Activated CD4-positive, CD25-positive, alpha-beta regulatory T cell treated with anti-CD3 and anti-CD28 coated beads, Interleukin-2, amount 50 U/mL, for 24 hours (primary cell): ENCODE results near the gene CDYL2.
"Not testable (repeated sequence)": the region's sequence is repeated elsewhere in the genome, so short reads cannot be mapped to it uniquely, and the experiment has no call there.

Experiments
- ATAC-seq, 2 donors: fragments of 150-1000 bp; cut with Tn5 transposase; one replicate each; pipeline ENCODE4 v1.10.0; 2021; ENCODE audit warnings: mild to moderate bottlenecking in 1 of 2, moderate library complexity in 1 of 2

The CDYL2 gene

DNA sequence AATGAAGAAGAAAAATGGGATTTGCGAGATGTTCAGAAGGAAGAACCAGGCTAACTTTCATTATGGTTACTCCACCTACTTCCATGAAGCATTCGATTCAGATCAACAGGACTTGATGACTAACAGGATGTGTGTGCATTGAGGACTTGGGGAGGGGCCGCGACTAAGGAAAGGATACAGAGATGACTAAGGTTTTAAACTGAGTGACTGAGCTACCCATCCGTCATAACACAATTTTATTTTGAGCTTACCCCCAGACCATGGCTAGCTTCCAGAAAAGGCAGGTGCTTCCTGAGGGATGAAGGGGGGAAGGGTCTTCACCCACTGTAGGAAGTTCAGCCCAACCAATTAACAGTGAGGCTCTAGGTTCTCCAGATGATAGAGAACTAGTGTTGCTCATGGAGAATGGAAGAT, 2.5 kb upstream of the CDYL2 start:
- peak; percentile 73 to 79 for ATAC-seq

DNA sequence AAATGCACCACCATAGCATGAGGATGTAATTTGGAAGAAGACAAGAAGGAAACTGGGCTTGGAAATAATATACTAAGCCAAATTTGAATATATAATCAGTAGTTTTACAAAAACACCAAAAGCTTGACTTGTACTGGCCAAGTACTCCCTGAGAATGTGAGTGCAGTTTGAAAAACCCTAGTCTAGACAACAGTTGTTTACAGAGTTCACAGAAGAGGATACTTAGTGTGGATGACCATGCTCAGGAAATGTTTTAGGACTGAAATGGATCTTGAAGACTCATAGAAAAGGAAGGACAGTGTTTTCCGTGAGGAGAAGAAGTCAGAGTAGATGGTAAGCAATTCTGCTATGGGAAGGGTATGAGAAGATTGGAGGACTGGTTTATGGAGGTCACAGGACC, 1.9 kb upstream of the CDYL2 start:
- no peak for ATAC-seq

DNA sequence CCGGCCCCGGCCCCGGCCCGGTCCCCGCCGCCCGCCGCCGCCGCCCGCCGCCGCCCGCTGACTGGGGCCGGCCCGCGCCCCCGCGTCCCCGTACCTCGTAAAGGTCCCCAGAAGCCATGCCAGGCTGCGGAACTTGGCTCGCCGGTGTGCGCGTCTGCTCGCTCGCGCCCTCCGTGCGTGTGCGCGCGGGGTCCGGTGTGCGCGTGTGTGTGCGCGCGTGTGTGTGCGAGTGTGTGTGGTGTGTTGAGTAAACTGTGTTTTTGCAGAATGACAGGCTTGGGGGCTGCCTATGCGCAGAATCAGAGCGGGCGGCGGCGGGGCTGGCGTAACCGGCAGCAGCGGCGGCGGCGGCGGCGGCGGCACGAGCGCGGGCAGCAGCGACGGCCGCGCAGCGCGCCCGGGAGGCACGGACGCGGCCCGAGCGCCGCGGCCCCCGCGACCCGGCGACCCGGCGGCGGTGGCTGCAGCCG, 307 bp downstream of the CDYL2 start:
- ATAC-seq = peak; percentile 62 to 65

DNA sequence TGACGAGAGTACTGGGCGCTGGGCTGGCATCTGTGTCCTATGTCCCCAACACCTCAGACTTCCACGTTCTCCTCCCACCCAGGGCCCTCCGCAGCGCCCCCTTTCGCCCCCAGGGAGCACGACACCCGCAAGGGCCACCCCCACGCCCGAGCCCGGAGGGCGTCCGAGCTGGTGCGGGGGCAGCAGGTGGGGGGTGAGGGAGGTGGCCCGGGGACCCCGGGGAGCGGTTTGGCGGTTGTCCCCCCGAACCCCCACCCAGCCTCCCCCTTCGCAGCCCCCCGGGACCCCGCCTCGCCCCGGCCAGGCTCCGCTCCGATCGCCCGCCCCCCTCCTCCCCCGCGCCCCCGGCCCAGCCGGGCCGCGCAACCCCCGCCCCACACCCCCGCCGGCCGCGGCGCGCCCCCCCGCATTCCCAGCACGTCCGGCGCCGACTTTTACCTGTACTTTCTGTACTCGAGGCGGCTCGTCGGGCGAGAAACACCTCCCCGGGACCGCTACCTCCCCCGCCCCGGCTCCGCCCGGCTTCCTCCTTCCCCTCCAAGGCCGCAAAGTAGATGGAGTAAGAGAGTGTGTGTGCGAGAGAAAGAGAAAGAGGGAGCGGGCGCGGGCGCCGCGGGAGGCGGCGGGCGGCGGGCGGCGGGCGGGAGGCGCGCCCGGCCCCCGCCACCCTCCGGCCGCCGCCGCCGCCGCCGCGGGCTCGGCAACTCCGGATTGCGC, 901 bp downstream of the CDYL2 start:
- ATAC-seq = peak; percentile 15 to 19

DNA sequence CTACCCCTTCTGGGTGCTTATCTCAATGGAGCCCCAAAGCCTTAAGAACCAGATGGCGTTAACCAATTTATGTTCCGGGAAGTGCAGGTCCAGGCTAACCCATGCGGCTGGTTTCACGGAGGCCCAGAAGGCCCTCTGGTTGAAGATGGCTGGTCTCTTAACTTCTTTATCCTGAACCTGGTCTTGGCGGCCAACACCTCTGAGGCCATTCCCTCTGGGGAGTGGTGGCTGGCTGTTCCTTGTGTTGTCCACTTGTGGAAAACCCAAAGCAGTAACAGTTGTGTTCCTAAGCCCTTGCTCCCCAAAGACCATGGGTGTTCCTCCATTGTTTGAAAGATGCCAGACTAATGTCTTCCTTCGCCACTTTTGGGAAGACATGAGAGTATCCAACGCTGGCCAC, 1.5 kb downstream of the CDYL2 start:
- ATAC-seq = no peak

DNA sequence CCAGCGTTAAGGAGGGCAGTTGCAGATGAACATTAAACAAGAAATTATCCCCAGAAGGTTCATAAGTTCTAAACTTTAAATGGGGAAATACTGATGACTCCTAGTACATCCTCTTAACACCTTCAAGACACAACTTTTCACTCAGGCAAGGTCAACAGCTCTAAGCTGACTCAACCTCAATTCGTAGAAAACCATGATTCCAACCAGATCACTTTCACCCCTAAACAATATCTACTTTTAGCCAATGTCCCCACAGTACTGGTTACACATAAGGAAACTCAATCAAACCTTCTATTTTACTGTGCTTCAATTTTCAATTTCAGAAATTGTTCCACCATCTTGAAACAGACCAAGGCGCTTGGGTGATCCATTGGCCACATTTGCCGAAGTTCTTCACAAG, 2.3 kb downstream of the CDYL2 start:
- peak in 1 of 2 donors; percentile 14 for ATAC-seq

DNA sequence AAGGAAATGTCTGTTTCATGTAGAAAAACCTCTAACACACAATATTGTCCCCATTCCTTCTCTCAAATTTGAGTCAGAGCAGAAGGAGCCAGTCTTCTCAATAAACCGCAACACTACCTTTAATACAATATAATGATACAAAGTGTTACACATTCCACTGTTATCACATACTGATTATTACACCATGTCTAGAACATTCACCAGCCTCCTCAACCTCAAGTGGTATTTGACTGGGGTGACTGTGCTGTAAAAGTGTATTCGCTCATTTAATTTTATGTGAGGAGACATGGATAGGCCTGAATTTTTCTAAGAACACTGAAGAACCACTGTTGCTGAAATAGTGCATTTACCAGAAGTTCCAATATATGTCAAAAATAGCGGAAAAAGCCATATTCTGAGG, 10.3 kb downstream of the CDYL2 start:
- ATAC-seq = no peak

DNA sequence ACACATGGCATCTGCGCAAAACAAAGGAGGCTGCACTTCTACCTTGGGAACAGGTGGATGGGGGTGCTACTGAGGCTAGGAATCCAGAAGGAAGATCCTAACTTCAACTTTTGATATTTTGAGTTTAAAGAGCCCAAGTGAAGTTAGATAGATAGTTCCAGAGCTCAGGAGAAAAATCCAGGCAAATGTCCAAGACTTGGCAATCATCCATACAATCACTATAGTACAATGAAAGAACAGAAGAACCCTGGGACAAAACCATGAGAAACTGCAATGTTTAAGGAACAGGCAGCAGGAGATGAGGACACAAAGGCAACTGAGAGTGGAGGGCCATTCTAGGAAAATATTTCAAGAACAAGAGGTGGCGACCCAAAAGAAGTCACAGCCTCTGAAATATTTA, 12.4 kb downstream of the CDYL2 start:
- no peak for ATAC-seq

DNA sequence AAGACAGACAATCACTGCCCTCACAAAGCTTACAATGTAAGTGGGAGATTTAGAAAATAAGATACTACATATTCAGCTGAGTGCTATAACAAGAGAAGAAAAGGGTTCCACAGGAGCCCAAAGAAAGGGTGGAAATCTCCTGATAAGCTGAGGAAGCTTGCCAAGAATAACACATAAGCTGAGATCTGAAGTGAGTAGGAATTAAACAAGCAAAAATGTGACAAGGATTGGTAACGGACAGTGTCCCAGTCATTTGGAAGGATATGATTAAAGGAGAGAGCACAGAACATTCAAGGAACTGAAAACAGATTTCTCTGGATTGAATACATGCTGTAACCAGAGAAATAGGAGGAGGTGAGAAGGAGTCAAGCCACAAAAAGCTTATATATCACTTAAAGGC, 13.0 kb downstream of the CDYL2 start:
- ATAC-seq = no peak

DNA sequence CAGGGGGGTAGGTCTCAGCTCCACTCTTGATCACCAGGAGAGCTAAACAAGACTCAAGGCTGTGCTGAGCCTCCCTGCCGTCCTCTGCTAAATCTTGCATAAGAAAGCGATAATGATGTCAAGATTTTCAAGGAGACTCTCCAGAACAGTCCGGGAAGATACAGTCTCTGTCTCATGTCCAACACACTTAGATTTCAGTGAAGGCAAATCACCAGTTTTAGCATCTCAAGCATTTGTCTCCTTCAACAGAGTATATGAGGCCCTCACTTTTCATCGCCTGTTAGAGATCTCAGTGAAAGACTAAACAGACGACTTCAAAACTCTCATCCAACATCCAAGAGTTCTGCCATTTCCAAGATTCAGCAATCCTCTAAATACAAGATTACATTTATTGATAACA, 13.6 kb downstream of the CDYL2 start:
- no peak for ATAC-seq

DNA sequence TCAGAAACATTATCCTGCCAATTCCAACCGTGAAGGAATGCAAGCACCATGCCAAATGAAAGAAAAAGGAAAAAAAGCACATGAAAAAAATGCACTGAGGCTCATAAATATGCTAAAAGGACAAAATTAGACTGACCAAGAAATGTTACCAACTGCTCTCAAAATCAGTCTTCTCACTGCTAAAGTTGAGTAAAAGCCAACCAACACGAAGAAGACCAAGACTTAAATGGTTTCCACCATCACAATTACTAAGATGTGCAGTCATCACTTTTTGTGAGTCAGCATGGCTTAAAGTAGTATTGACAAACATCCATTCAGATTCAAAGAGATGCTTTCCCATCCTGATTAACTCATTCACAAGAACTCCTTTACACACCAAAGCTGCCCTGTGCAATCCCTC, 16.4 kb downstream of the CDYL2 start:
- peak; percentile 32 to 43 for ATAC-seq

DNA sequence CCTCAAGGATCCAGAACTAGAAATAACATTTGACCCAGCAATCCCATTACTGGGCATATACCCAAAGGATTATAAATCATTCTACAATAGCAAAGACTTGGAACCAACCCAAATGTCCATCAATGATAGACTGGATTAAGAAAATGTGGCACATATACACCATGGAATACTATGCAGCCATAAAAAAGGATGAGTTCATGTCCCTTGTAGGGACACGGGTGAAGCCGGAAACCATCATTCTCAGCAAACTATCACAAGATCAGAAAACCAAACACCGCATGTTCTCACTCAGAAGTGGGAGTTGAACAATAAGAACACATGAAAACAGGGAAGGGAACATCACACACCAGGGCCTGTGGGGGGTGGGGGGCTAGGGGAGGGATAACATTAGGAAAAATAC, 17.8 kb downstream of the CDYL2 start:
- ATAC-seq = not testable (repeated sequence)

DNA sequence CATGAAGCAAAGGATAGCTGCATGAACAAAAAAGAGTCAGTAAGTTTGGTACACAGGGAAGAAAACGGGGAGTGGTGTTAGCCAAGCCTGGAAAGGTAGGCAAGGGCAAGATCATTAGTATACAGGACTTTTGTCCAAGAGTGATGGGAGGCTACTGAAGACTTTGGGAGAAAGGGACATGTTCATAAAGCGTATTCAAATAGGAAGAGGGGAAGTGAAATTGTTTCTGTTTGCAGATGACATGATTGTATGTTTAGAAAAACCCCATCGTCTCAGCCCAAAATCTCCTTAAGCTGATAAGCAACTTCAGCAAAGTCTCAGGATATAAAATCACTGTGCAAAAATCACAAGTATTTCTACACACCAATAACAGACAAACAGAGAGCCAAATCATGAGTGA, 19.4 kb downstream of the CDYL2 start:
- ATAC-seq = no peak

DNA sequence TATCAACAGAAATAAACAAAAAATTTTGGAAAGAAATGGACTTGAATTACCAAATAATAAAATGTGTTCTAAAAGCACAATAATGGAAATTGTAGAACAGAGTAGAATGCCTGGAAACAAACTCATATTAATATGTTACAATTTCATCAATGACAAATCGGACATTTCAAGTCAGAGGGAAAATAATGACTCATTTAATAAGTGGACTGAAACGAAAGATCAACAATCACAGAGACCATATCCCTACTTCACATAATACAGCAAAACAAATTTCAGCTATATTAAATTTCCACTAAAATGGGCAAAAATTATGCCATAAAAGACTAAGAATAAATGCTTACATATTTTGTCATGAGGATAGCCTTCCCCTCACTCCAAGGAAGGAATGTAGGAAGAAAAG, 25.7 kb downstream of the CDYL2 start:
- no peak for ATAC-seq

DNA sequence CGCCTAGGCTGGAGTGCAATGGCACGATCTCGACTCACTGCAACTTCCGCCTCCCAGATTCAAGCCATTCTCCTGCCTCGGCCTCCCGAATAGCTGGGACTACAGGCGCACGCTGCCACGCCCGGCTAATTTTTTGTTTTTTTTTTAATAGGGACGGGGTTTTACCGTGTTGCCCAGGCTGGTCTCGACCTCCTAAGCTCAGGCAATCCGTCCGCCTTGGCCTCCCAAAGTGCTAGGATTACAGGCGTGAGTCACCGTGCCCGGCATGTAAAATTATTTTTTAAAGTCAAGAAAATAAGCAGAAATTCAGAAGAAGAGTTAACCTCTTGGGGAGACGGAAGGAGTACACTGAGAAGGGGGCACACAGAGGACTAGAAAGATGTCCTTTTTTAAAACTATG, 27.5 kb downstream of the CDYL2 start:
- no peak for ATAC-seq

DNA sequence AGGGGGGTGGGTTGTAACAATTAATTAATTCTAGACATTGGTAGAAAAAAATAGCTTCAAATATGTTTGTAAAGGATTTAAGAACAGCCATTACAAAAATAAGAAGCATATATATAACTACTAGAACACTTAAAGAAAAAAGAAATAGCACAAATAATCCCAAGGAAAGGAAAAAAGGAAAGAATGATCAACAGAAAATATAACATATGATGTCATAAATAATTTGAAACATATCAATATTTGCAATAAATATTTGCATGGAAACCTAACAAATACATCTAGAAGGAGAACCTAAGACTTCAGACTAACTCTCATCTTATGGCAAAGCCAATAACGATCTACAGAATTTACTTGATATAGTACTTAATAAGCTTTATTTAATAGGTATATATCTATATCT, 28.9 kb downstream of the CDYL2 start:
- no peak for ATAC-seq

DNA sequence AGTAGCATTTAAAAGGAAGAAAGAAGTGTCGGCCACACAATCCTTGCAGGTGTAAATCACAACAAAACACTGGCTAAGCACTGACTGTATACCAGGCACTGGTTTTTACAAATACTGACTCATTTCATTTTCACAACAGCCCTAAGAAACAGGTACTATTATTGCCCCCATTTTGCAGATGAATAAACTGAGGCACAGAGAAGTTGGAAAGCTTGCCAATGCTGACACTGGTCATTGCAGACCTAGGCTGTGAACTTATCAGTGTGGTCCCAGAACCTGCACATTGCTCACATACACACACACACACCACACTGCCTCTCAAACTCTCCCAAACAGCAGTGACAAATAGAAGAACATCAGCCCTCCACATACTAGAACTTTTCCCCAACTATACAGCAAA, 37.6 kb downstream of the CDYL2 start:
- ATAC-seq = no peak

DNA sequence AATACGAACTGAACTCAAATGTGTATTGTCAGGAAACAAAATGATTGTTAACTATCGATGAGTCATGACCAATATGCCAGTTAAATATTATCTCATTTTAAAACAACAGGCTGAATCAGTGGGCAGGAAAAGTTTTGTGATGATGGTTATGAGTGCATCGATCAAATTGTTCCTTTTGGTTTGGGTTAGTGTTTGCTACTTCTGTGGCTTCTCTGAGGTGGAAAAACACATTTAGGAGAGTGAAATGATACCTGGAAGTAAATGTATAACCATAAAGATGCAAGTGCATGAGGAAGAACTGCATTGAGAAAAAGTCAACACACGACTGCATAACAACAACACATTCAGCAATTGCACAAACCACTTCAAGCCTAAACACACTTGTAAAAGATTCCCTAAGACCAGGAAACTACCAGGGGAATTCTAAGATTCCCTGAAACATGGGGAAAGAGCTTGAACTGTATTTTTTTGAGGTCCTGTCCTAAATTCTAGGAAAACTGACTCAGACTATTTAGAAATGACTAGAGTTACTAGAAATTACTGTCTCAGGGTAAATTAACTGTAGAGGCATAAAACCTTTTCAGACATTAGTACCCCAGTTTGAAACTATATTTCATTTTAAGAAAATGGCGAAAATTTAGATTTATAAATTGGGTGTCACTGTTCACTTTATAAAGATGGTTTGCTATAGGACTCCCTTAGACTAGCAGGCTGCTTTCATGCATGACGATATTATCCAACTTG, 44.8 kb downstream of the CDYL2 start:
- peak; percentile 53 to 64 for ATAC-seq

DNA sequence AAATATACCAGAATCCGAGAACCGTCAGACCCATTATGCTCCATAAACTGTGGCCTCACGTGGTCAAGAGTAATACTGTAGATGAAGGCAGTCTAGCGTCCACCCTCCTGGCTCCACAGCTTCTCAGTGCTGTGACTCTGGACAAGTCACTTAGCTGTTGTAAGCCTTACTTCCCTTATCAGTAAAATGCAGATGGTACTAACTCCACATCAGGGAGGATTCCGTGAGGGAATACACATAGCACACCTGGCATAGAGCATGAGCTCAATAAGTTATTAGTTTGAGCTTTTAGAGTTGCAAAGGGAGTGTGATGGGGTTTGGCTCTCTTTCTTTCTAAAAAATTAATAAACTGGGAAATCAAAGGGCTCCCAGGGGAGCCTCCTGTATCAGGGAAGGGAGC, 49.9 kb downstream of the CDYL2 start:
- ATAC-seq = no peak

DNA sequence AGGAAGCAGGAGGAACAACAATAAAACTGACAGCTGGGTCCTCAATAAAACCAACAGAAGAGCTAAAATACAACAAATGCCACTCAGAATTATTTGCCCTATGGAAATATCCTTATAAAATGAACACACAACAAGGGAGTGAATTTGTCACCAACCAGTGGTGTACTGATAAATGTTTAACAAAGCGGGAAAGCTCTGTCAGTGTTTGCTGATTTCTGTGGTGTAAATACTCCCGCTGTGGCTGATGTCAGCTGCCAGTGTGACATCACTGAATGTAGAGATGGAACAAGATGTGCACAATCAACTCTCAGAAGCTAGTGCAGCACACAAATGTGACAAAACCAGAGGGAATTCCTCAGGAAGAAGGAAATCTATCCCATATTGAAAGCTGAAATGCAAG, 51.9 kb downstream of the CDYL2 start:
- no peak for ATAC-seq

DNA sequence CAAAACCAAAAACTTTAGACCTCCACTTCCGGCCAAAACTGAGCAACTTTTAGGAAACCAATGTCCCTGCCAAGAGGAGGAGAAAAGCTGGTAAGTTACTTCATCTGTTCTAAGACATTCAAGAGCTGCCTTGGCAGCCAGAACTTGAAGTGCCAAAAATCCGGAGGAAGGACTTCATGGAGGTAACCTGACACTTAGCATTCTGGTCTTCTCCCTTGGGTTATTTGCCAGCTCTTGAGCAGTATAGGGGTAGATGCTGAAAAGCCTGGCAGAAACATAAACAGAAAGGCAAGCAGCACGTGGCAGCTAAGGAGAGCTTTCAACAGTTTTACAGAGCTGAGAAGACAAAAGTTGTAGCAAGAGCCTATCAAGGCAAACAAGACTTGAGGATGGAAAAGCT, 53.2 kb downstream of the CDYL2 start:
- ATAC-seq = no peak

DNA sequence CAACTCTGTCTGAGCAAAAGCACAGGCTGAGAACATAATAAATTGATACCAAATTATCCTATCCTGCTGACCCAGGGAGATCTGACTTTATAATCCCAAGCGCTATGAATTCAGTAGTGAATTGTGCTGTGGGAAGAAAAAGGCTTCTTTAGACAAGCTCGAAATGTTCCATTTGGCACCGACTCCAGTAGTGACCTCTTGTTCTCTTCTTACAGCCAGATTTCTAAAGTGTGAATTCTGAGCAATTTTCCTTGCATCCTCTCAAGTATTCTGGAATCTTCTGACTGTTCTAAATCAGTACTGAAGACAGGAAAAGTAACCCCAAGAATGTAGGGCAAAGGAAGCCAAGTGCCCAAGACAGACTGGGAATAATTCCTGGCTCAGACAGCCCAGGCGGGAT, 58.2 kb downstream of the CDYL2 start:
- no peak for ATAC-seq

DNA sequence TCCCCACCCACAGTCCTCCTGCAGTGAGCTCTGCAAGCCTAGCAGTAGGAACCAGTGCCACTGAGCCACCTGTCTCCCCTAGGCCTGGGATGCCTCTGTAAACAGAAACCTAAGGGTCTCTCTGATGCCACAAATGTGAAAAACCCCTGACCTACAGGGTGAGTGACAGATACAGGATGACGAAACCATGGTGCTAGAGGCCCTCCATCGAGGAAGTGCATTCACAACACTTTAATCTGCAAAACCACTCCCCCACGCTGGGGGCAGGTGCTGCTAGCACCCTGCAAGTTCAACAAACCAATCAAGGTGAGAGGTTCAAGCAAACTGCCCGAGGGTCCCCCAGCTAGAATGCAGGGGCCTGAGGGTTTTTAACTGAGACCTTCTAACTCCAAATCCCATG, 59.5 kb downstream of the CDYL2 start:
- ATAC-seq = peak in 1 of 2 donors; percentile 41

DNA sequence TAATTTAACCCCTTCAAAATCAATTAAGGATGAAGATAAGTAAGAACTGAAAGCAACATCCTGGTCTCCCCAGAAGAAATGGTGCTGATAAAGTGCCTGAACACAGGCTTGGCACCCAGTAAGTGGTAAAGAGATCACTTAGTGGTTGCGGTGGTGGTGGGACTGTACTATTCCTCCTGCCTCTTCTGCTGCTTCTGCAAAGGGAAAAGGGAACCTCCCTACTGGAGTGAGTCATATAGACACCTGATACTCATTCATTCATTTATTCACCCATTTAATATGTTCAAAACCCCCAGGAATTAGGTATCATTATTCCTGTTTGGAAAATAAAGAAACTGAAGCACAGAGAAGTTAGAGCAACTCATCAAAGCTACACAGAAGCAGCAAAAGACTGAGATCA, 60.6 kb downstream of the CDYL2 start:
- no peak for ATAC-seq

DNA sequence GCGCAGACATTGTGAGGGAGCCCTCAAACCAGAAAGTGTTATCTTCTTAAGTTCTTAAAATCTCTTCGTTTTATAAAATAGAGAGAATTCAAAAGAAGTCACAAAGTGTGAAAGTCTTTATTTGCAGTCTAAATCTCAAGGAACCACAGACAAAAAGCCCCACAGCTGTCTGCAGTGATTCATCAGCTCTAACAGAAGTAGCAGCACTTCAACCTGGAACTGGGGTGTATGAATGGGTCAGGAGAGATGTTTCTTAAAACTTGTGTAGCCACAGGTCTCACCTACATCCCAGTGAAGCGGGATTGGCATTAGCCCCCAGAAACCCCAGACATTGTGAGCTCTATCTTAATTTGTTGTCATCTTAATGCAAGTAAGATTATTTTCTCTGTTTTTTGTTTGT, 61.1 kb downstream of the CDYL2 start:
- ATAC-seq = peak; percentile 56 to 58
